ENCODE results near the gene USP44. TPM values are rescaled to one million over a fixed set of nuclear protein-coding genes. Genes with fewer than 3 reads are reported as not detected.
A peak's percentile ranks its signal among the peaks of the same experiment; 100 is the strongest.

Gene USP44
- total RNA-seq, 2 donors from 2014 or later = 17.5 to 30.8 TPM

- H3K36me3 ChIP-seq (ENCODE audit: control insufficient read depth, insufficient read depth, low read length) = no peaks in the 10 kb centered on the region
- peaks cover 32% of the 10 kb centered on the region for H3K4me1 Mint-ChIP-seq
- peaks cover 3% of the 10 kb centered on the region for H3K4me1 ChIP-seq (ENCODE audit: control insufficient read depth, insufficient read depth, low read length)
- H3K9me3 Mint-ChIP-seq = peaks cover 11% of the 10 kb centered on the region
- H3K4me3 ChIP-seq (ENCODE audit: low read length) = peak overlapping the region; percentile 84
- H3K36me3 Mint-ChIP-seq (ENCODE audit: low read depth) = peaks cover 5% of the 10 kb centered on the region
- H3K9me3 ChIP-seq (ENCODE audit: control insufficient read depth, low read length) = peaks cover 13% of the 10 kb centered on the region
- peak; percentile 92 for DNase-seq
- H3K9ac ChIP-seq (ENCODE audit: extremely low read depth, low read length, poor library complexity, severe bottlenecking) = peak overlapping the region; percentile 57
- H3K27ac Mint-ChIP-seq = peak overlapping the region; percentile 83
- H3K4me3 Mint-ChIP-seq = peak overlapping the region; percentile 58
- 4 to 12% methylated on average over 36 to 97 of the region's 98 CpGs for WGBS, 2 experiments (ENCODE audit: insufficient coverage in 1 of 2, insufficient read length in 1 of 2)
- peak overlapping the region; percentile 48 for H3K27ac ChIP-seq (ENCODE audit: low read depth, low read length)
- H3K27me3 Mint-ChIP-seq (ENCODE audit: insufficient read depth) = peaks cover 33% of the 10 kb centered on the region
- TF ChIP-seq CTCF (conservative IDR thresholded peaks at IDR 0.05) = no peak
- peaks cover 28% of the 10 kb centered on the region for H3K27me3 ChIP-seq (ENCODE audit: control insufficient read depth, insufficient read depth, low read length, poor library complexity, severe bottlenecking)
Measured at GRCh38 chr12:95548539-95549391, 2.5 kb downstream of the USP44 start.

- no peak for TF ChIP-seq CTCF (conservative IDR thresholded peaks at IDR 0.05)
- H3K27ac ChIP-seq (ENCODE audit: low read depth, low read length) = peak overlapping the region; percentile 48
- H3K9me3 ChIP-seq (ENCODE audit: control insufficient read depth, low read length) = peaks cover 13% of the 10 kb centered on the region
- H3K27me3 ChIP-seq (ENCODE audit: control insufficient read depth, insufficient read depth, low read length, poor library complexity, severe bottlenecking) = peaks cover 28% of the 10 kb centered on the region
- WGBS, 2 experiments (ENCODE audit: insufficient coverage in 1 of 2, insufficient read length in 1 of 2) = 0% methylated on average over 34 to 50 of the region's 50 CpGs
- H3K27ac Mint-ChIP-seq = peak overlapping the region; percentile 66
- peaks cover 32% of the 10 kb centered on the region for H3K4me1 Mint-ChIP-seq
- peak; percentile 88 for DNase-seq
- H3K4me1 ChIP-seq (ENCODE audit: control insufficient read depth, insufficient read depth, low read length) = peaks cover 3% of the 10 kb centered on the region
- H3K9ac ChIP-seq (ENCODE audit: extremely low read depth, low read length, poor library complexity, severe bottlenecking) = peak overlapping the region; percentile 57
- H3K9me3 Mint-ChIP-seq = peaks cover 11% of the 10 kb centered on the region
- H3K4me3 Mint-ChIP-seq = peak overlapping the region; percentile 58
- peaks cover 7% of the 10 kb centered on the region for H3K36me3 Mint-ChIP-seq (ENCODE audit: low read depth)
- peaks cover 33% of the 10 kb centered on the region for H3K27me3 Mint-ChIP-seq (ENCODE audit: insufficient read depth)
- H3K36me3 ChIP-seq (ENCODE audit: control insufficient read depth, insufficient read depth, low read length) = no peaks in the 10 kb centered on the region
- peak overlapping the region; percentile 84 for H3K4me3 ChIP-seq (ENCODE audit: low read length)
Measured at GRCh38 chr12:95548056-95548538, 3.2 kb downstream of the USP44 start.

DNA sequence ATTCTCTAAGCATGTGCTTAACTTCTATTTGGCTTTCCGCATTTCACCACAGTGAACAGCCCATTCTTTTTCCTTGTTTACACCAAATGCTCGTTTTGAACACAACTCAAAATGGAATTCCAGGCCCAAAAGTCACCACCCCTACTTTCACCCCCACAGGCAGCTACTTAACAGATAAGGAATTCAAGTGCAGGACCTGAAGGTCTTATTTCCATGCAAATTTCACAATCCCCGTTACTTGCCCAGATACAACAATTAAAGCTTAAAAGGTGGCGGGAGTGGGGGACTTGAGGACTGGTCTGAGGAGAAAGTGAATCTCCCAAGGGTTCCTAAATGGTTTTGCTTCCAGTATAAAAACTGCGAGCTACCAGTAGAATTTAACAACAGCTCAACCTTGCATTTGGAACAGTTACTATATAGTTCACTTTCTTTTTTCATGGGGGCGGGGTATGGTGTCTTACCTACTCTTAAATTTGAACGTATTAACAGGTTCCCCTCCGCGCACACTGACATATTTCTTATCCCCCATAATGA is 3.7 kb downstream of the USP44 start:
- peaks cover 33% of the 10 kb centered on the region for H3K27me3 Mint-ChIP-seq (ENCODE audit: insufficient read depth)
- peaks cover 3% of the 10 kb centered on the region for H3K4me1 ChIP-seq (ENCODE audit: control insufficient read depth, insufficient read depth, low read length)
- 0 to 5% methylated on average over 6 to 9 of the region's 9 CpGs for WGBS, 2 experiments (ENCODE audit: insufficient coverage in 1 of 2, insufficient read length in 1 of 2)
- peaks cover 7% of the 10 kb centered on the region for H3K36me3 Mint-ChIP-seq (ENCODE audit: low read depth)
- H3K27ac ChIP-seq (ENCODE audit: low read depth, low read length) = no peak overlapping the region
- peak; percentile 82 for DNase-seq
- H3K27ac Mint-ChIP-seq = peak overlapping the region; percentile 66
- H3K9me3 ChIP-seq (ENCODE audit: control insufficient read depth, low read length) = peaks cover 13% of the 10 kb centered on the region
- no peak for TF ChIP-seq CTCF (conservative IDR thresholded peaks at IDR 0.05)
- peak overlapping the region; percentile 58 for H3K4me3 Mint-ChIP-seq
- peaks cover 11% of the 10 kb centered on the region for H3K9me3 Mint-ChIP-seq
- H3K27me3 ChIP-seq (ENCODE audit: control insufficient read depth, insufficient read depth, low read length, poor library complexity, severe bottlenecking) = peaks cover 28% of the 10 kb centered on the region
- H3K9ac ChIP-seq (ENCODE audit: extremely low read depth, low read length, poor library complexity, severe bottlenecking) = no peak overlapping the region
- peak overlapping the region; percentile 84 for H3K4me3 ChIP-seq (ENCODE audit: low read length)
- peaks cover 32% of the 10 kb centered on the region for H3K4me1 Mint-ChIP-seq
- no peaks in the 10 kb centered on the region for H3K36me3 ChIP-seq (ENCODE audit: control insufficient read depth, insufficient read depth, low read length)
